ENCODE measurements around the gene SEMG1. TPM values are rescaled to one million over a fixed set of nuclear protein-coding genes. Genes with fewer than 3 reads are reported as not detected.

SEMG1 gene
- total RNA-seq, 4 donors from 2014 or later, result not detected

Other genes starting within 250 kb of the SEMG1 start
- 10 to 100 TPM in 3 of 4 donors, 1 to 10 TPM in 1; 5.8 to 14.8 (median 13.9) TPM for gene TOMM34, start 246.6 kb upstream of the SEMG1 start, total RNA-seq
- 10 to 100 TPM; 26.0 to 31.6 (median 27.7) TPM for gene STK4, start 240.5 kb upstream of the SEMG1 start, total RNA-seq
- under 1 TPM in 1 of 4 donors, not detected in 3; 0.17 TPM for gene KCNS1, start 105.9 kb upstream of the SEMG1 start, total RNA-seq
- not detected for gene WFDC5, start 91.9 kb upstream of the SEMG1 start, total RNA-seq
- not detected for gene WFDC12, start 82.6 kb upstream of the SEMG1 start, total RNA-seq
- gene PI3, start 32.1 kb upstream of the SEMG1 start, total RNA-seq, result 1 to 10 TPM in 1 of 4 donors, not detected in 3; 1.0 TPM
- not detected for gene SEMG2, start 14.3 kb downstream of the SEMG1 start, total RNA-seq
- 100 to 1,000 TPM in 1 of 4 donors, 10 to 100 TPM in 3; 27.8 to 109 (median 66.4) TPM for gene SLPI, start 47.5 kb downstream of the SEMG1 start, total RNA-seq
- not detected for gene RBPJL, start 99.8 kb downstream of the SEMG1 start, total RNA-seq
- gene MATN4, start 101.3 kb downstream of the SEMG1 start, total RNA-seq, result under 1 TPM in 2 of 4 donors, not detected in 2; 0.17 to 0.33 TPM
- 100 to 1,000 TPM in 1 of 4 donors, 10 to 100 TPM in 3; 61.9 to 177 (median 72.2) TPM for gene SDC4, start 141.4 kb downstream of the SEMG1 start, total RNA-seq
- 10 to 100 TPM; 28.2 to 48.4 (median 42.5) TPM for gene SYS1, start 156.1 kb downstream of the SEMG1 start, total RNA-seq
- 1 to 10 TPM in 2 of 4 donors, under 1 TPM in 1, not detected in 1; 0.17 to 2.1 (median 1.1) TPM for gene TP53TG5, start 171.3 kb downstream of the SEMG1 start, total RNA-seq
- gene DBNDD2, start 201.3 kb downstream of the SEMG1 start, total RNA-seq, result 100 to 1,000 TPM in 2 of 4 donors, 10 to 100 TPM in 2; 63.0 to 130 (median 109) TPM
- 10 to 100 TPM; 64.4 to 90.9 (median 80.4) TPM for gene PIGT, start 209.1 kb downstream of the SEMG1 start, total RNA-seq